DMS79 (cell line): Measurements from ENCODE around the gene MCTP1.

Experiments used
- DNase-seq: peaks from one replicate; lab custom pipeline; 2025; lab: John Stamatoyannopoulos, UW

Gene MCTP1

GRCh38 chr5:94944160-94944559, 340.7 kb downstream of the MCTP1 start:
- no peak for DNase-seq

- no peak for DNase-seq
Measured at GRCh38 chr5:94941122-94941755, 343.7 kb downstream of the MCTP1 start.

DNA sequence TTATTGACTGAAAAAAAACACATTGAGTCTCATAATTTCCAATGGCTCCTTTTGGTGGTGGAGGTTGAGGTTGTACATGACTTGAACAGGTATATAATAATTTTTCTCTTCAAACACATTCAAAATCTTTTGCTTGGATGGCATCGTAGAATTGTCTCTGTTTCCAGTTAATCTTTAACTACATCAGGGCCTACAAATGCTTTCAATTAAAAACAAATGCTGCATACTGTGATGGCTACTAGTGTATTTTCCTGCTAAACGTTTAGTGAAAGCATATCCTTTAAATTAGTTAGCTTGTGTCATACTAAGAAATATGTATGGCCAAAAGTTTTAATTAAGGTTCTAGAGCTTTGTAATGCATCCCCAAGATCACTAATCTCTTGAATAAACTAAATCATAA, 352.6 kb downstream of the MCTP1 start:
- DNase-seq: no peak

GRCh38 chr5:94928891-94929290, 356.0 kb downstream of the MCTP1 start:
- DNase-seq: no peak

DNA sequence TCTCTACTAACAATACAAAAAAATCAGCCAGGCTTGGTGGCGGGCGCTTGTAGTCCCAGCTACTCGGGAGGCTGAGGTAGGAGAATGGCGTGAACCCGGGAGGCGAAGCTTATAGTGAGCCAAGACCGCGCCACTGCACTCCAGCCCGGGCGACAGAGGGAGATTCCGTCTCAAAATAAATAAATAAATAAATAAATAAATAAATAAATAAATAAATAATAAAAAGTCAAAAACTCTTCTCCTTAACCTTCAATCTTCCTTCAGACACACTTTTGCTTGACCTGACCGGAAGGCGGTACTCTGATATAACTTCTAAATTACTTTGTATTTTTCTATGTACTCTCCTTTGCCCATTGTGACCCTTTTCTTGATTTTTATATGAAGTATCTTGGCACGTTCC, 364.3 kb downstream of the MCTP1 start:
- DNase-seq: no peak

DNA sequence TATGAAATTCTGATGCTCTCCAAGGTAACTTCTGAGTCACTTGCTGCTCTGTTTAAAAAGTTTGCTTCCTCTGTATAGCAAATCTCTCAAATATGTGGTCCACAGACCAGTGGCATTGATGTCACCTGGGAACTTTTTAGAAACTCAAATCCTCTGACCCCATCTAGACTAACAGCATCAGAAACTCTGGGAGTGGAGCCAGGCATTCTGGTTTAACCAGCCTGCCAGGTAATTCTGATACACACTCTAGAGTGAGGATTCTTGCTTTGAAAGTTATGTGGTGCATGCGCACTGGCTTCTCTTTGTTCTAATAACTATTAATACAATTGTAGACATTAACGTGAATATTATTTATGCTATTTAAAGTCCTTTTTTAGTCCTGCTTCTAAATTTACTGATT, 368.3 kb downstream of the MCTP1 start:
- DNase-seq: no peak

GRCh38 chr5:94911276-94911675, 373.6 kb downstream of the MCTP1 start:
- no peak for DNase-seq

DNA sequence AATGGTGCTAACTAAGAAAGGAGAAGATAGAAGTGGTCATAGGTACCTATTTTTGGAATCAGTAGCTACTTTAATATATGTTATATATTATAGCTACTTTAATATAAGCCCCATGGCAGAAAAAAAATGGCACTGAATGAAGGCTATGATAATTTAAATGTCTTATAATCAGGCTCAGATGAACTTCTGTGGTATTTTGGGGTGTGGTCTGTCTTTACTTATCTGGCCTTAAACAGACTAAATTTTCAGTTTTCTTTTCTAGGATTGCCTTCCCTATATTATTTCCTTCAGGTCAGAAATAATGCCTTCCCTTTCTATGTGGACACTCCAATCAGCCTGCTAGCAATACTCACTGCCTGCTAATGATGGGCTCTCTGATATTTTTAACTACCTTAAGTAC, 374.2 kb downstream of the MCTP1 start:
- no peak for DNase-seq

DNA sequence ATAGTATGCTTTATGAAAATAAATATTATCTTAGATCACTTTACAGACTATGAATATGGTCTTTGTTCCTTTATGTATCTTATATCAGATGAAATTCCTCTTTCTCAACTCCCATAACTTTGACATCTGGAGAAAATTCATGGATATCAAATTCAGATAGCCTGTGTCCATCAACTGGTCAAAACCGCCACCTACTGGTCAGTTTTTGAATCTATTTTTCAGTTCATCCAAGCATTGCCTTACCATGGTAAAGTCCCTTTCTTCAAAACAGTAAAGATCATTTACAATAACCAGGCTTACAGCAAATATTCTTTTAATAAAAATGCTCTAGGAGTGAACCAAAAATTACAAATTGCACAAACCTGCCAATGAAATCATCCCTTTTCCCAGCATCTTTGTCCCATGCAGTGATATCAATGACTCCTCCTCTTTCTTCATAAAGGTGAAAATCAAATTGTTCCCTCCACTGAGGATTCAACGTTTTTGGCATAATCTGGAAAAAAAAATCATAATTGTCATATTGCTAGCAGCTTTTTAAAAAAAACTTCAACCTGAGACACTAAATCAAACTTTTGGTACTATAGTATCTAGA, 375.9 kb downstream of the MCTP1 start:
- no peak for DNase-seq

- DNase-seq: no peak
Measured at GRCh38 chr5:94906750-94907149, 378.1 kb downstream of the MCTP1 start.

DNA sequence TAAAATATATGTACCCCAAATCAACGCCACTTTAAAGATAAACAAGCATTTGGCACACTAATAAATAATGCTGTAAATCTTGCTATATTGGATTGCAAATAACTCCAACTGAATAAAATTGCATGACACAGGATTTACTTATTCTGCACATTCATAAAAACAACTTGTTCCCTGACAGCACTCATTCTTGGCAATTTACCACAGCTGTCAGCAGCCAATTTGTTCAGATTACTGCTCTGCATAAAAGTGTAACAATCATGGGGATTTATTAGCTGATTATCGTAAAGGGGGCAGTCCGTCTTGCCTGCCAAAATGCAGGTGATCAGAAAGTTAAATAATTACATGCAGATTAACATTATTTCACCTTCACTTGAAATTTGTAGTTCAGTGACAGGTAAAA, 381.2 kb downstream of the MCTP1 start:
- DNase-seq: no peak

DNA sequence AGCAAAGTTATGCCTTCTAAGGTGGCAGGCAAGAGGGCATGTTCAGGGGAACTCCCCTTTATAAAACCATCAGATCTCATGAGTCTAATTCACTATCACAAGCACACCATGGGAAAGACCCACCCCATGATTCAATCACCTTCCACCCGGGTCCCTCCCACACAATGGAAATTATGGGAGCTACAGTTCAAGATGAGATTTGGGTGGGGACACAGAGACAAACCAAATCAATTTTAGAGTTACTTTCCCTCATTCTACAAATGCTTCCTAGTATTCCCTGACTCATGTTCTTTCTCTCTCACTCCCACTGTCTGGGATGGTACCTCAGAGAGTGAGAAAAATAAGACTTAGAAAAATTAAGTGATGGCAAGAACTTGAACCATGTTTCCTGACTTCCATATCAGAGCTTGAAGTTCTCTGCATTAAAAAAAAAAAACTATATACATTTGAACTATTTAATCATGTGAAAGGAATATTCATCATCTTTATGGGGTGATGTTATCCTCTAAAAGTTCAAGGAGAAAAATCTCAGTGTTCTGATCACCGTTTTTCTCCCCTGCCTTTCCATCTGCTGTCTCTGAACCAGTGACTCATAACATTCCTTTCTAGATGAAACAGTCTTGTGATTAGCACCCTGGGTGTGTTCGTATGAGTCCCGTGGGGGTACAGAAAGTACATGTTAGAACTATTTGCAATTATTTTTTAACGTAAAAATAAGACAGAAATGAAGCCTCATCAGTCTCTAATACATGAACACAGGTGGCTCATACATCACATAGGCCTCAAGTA, 383.5 kb downstream of the MCTP1 start:
- DNase-seq: no peak

- no peak for DNase-seq
Measured at GRCh38 chr5:94900006-94900505, 384.8 kb downstream of the MCTP1 start.

DNA sequence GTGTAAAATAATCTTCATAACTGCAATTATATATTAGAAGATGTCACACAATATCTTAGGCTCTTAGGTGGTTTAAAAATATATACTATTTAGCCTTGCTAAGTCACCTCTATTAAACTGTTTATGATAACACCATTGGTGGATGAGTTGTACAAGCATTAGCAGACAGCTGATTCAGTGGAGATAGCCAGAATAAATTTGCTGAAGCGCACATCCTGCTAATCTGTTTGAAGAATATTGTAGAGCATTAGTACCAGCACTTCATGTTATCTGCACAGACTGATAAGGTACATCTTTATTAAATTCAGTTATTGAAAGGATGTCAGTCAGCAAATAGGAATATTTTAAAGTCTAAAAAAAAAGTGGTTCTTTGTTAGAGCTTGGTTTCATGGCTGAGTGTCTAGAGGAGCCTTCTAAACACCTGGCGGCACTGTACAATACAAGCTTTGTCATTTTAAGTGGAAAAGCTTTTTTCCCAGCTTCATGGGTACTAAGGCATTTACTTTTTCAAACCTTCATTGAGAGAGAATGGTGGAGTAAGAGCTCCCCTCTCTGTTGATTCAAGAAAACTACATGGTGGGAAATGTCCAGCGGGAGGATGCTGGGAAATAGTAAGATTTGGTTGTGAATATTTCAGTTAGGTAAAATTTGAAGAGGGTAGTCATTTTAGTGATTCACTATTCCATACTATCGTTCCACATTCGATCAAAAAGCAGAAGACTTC, 391.3 kb downstream of the MCTP1 start:
- peak; percentile 3 for DNase-seq

DNA sequence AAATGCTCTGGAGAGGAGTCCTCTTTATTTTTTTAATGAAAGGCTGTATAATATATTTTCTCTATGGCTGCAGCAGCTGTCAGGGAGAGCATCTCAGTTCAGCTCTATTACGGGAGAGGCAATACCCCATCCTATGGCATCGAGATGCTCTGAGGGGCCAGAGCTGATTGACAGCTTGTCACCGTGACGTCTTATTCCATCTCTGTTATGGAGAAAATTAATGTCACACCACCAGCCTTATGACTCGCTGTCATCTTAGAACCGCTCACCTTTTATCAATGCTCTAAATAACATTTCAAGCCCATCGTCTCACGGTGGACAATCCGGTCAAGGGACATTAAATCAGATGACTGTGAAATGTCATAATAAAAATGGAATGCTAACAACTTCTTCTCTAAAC, 392.9 kb downstream of the MCTP1 start:
- no peak for DNase-seq

DNA sequence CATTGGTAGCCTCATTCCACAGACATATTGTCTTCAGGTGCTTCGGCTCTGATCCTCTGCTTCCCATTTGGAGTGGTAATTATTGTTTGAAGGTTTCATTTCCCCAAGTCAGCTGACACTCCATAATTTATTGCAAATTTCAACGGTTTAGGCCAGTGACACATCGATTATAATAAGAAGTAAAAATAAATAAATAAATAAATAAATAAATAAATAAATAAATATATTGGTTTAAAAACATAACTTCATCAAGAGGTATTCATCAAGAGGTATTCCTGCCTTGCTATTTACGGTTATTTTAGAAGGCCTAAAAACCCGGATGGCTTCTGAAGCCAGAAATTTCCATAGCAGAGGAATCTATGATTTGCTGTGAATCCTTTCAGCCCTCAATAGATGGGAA, 393.3 kb downstream of the MCTP1 start:
- no peak for DNase-seq

GRCh38 chr5:94890907-94891306, 394.0 kb downstream of the MCTP1 start:
- DNase-seq: no peak

DNA sequence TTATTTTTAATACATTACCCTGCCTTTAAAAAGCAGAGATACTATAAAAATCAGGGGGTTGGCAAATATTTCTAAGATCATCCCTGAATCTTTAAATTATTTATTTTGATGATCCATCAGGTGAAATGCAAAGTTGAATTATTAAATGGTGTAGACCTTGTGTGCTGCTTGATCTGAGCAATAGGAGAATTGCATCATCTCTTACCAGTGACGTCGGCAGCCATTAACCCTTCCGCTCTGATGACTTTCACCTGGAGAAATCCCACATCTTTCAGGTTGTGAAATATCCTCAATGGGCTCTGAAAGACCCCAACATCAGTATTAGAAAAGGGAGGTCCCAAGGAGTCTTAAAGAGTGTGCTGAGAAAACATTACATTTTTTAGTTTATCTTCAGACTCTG, 396.2 kb downstream of the MCTP1 start:
- DNase-seq: no peak

GRCh38 chr5:94885931-94886330, 399.0 kb downstream of the MCTP1 start:
- DNase-seq: no peak

DNA sequence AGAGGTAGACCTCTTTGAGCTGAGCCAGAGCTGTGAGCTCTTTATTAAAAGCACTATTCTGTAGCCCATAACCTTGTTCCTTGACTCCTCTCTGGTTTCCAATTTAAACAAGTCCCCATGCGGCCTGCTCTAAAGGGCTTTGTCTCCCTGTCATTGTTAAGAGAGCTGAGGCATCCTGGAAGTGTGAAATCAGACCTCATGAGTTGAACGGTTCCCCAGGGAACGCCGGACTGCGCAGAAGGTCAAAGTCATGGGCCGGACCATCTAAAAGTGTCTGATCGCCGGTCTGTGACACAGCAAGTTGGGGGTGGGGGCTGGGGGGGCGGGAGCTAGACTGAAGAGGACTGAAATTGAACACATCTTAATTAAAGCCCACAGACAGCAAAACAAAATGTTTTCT, 400.6 kb downstream of the MCTP1 start:
- no peak for DNase-seq

- no peak for DNase-seq
Measured at GRCh38 chr5:94872526-94872925, 412.4 kb downstream of the MCTP1 start.

GRCh38 chr5:94870511-94871183, 414.2 kb downstream of the MCTP1 start:
- no peak for DNase-seq
